ENCODE data around the gene ZNF684.

- TF ChIP-seq CTCF (conservative IDR thresholded peaks at IDR 0.05; ENCODE audit: low read length), result no peak
- no peak for TF ChIP-seq EZH2phosphoT487 (IDR thresholded peaks at IDR 0.05; ENCODE audit: borderline replicate concordance)
Observed at GRCh38 chr1:40534589-40534988, 3.2 kb downstream of the ZNF684 start.
